Measurements from ENCODE around the gene TMTC1.

GRCh38 chr12:29503283-29503682 is 280.5 kb downstream of the TMTC1 start:
- TF ChIP-seq CTCF (IDR thresholded peaks at IDR 0.05) = no peak
- TF ChIP-seq POLR2A (IDR thresholded peaks at IDR 0.05) = no peak

All from heart left ventricle (tissue), 13 donors.